HL-60 (cell line): ENCODE data around the gene WWOX.

ENCODE experiments used
- DNase-seq, 2 experiments: peaks; one replicate each; pipeline ENCODE4 v3.0.0-alpha.2; 2010 to 2020; ENCODE audit warnings: low read depth in 1 of 2, low spot score in 1 of 2
- H3K27ac ChIP-seq: fragments of 250-450 bp; sonication (Bioruptor Pico); replicated peaks from 2 replicates; pipeline ENCODE4 v1.5.1; 2020; ENCODE audit warnings: mild to moderate bottlenecking, moderate library complexity
- H3K27me3 ChIP-seq: fragments of 250-450 bp; sonication (Bioruptor Pico); 2 replicates; pipeline ENCODE4 v1.5.1; 2021; ENCODE audit warnings: mild to moderate bottlenecking, moderate library complexity; ENCODE audit not compliant: insufficient read depth, poor library complexity, severe bottlenecking
- H3K4me3 ChIP-seq: replicated peaks from 2 replicates; pipeline ENCODE4 v1.5.1; 2011; ENCODE audit warnings: mild to moderate bottlenecking, control low read depth, low read length; ENCODE audit not compliant: insufficient read depth
- GABPA ChIP-seq: IDR thresholded peaks from 2 replicates; pipeline ENCODE4 v1.6.1; 2012; ENCODE audit warnings: low read depth
- POLR2AphosphoS5 ChIP-seq: IDR thresholded peaks from 2 replicates; pipeline ENCODE4 v1.6.1; 2012; ENCODE audit warnings: low read depth
- SPI1 ChIP-seq: IDR thresholded peaks from 2 replicates; pipeline ENCODE4 v1.6.1; 2012; ENCODE audit warnings: low read depth, mild to moderate bottlenecking, borderline replicate concordance
- TF ChIP-seq, protein P1 (sequence below): IDR thresholded peaks from 2 replicates; pipeline ENCODE4 v1.6.1; 2012; ENCODE audit warnings: low read depth; ENCODE audit not compliant: insufficient replicate concordance
- TF ChIP-seq, protein P2 (sequence below): IDR thresholded peaks from one replicate; pipeline ENCODE4 v1.5.1; 2011; ENCODE audit warnings: low read length, control low read depth, inconsistent platforms; ENCODE audit not compliant: insufficient read depth

The WWOX gene

DNA sequence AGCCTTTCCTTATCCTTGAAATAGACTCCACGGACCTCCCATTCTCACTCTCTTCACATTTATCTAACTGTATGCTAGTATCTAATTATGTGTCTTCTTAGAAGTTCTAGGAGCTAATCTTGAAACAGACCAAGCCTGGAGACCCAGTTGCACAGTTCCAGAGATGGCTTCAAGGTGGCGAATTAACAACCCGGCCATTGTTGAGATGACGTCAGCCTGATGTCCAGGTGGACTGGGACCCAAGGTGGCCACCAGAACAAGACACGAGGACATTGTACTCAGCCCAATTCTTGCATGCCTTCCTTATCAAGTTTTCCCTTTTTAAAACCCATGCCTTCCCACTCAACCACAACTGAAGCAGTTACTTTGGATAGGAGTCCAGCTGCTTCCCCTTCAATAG, 29.5 kb upstream of the WWOX start:
- no peak for DNase-seq
- TF ChIP-seq, protein P1, sequence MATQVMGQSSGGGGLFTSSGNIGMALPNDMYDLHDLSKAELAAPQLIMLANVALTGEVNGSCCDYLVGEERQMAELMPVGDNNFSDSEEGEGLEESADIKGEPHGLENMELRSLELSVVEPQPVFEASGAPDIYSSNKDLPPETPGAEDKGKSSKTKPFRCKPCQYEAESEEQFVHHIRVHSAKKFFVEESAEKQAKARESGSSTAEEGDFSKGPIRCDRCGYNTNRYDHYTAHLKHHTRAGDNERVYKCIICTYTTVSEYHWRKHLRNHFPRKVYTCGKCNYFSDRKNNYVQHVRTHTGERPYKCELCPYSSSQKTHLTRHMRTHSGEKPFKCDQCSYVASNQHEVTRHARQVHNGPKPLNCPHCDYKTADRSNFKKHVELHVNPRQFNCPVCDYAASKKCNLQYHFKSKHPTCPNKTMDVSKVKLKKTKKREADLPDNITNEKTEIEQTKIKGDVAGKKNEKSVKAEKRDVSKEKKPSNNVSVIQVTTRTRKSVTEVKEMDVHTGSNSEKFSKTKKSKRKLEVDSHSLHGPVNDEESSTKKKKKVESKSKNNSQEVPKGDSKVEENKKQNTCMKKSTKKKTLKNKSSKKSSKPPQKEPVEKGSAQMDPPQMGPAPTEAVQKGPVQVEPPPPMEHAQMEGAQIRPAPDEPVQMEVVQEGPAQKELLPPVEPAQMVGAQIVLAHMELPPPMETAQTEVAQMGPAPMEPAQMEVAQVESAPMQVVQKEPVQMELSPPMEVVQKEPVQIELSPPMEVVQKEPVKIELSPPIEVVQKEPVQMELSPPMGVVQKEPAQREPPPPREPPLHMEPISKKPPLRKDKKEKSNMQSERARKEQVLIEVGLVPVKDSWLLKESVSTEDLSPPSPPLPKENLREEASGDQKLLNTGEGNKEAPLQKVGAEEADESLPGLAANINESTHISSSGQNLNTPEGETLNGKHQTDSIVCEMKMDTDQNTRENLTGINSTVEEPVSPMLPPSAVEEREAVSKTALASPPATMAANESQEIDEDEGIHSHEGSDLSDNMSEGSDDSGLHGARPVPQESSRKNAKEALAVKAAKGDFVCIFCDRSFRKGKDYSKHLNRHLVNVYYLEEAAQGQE: no peak
- TF ChIP-seq POLR2AphosphoS5 (no peak), GABPA (no peak), SPI1 (no peak)
- TF ChIP-seq, protein P2, sequence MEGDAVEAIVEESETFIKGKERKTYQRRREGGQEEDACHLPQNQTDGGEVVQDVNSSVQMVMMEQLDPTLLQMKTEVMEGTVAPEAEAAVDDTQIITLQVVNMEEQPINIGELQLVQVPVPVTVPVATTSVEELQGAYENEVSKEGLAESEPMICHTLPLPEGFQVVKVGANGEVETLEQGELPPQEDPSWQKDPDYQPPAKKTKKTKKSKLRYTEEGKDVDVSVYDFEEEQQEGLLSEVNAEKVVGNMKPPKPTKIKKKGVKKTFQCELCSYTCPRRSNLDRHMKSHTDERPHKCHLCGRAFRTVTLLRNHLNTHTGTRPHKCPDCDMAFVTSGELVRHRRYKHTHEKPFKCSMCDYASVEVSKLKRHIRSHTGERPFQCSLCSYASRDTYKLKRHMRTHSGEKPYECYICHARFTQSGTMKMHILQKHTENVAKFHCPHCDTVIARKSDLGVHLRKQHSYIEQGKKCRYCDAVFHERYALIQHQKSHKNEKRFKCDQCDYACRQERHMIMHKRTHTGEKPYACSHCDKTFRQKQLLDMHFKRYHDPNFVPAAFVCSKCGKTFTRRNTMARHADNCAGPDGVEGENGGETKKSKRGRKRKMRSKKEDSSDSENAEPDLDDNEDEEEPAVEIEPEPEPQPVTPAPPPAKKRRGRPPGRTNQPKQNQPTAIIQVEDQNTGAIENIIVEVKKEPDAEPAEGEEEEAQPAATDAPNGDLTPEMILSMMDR: no peak
- Histone ChIP-seq H3K27me3 (no peaks in the 10 kb centered on the region), H3K27ac (no peak overlapping the region), H3K4me3 (no peak overlapping the region)

DNA sequence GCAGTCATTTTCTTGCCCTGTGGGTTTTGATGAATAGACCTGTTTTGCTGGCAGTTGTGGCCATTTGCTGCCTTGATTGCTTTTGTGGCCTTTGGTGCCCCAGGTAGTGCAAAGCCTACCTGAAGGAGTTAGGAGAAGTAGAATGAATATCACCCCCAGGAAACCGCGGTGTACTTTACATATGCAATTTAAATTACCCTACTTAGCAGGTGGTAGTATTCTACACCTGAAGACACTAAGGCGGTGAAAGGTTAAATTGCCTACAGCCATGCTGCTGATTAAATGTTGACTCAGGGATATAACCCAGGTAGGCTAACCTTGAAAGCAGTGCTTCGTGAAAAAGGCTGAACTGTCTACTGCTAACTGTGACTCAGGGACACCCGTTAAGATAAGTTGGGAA, 27.2 kb upstream of the WWOX start:
- no peak overlapping the region for H3K27ac ChIP-seq
- no peak overlapping the region for H3K4me3 ChIP-seq
- no peaks in the 10 kb centered on the region for H3K27me3 ChIP-seq
- TF ChIP-seq GABPA (no peak), POLR2AphosphoS5 (no peak), SPI1 (no peak)
- TF ChIP-seq, protein P1: no peak
- TF ChIP-seq, protein P2: no peak
- DNase-seq: no peak

DNA sequence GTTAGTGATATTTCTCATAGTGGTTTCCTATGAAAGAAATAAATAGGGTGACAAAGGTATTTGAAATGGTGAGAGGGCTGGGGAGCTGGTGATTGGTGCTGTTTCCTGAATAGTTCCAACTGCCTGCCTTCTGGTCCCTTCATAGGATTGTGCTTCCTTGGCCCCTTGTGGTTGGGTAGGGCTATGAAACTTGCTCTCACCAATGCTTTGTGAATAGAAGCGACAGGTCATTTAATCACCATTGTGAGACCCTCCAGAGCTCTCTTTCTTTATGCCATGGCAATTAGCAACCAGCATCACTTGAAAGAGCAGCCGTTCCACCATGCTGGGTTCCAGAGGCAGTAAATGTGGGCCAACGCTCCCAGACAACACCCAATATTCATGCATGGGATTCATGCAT, 23.7 kb upstream of the WWOX start:
- no peaks in the 10 kb centered on the region for H3K27me3 ChIP-seq
- H3K4me3 ChIP-seq: no peak overlapping the region
- no peak overlapping the region for H3K27ac ChIP-seq
- no peak for DNase-seq
- TF ChIP-seq, protein P2: no peak
- TF ChIP-seq, protein P1: no peak
- TF ChIP-seq POLR2AphosphoS5 (no peak), GABPA (no peak), SPI1 (no peak)
